GM23248 (cell line): ENCODE results near the gene TIAM2. TPM values are rescaled to one million over a fixed set of nuclear protein-coding genes. Genes with fewer than 3 reads are reported as not detected.

Experiments
- DNase-seq: peaks from one replicate; pipeline ENCODE4 v3.0.0-alpha.2; 2015
- H2AFZ ChIP-seq: fragments of 200-600 bp; sonication (generic); 2 replicates; pipeline ENCODE4 v1.6.1; 2016; ENCODE audit warnings: antibody characterized with exemption
- H3F3A ChIP-seq: fragments of 200-600 bp; sonication (generic); 2 replicates; pipeline ENCODE4 v1.6.1; 2016; ENCODE audit warnings: mild to moderate bottlenecking, antibody characterized with exemption, mixed run types; ENCODE audit not compliant: insufficient read depth
- H3K27ac ChIP-seq: fragments of 200-600 bp; sonication (generic); 2 replicates; pipeline ENCODE4 v1.5.1; 2016; ENCODE audit warnings: mild to moderate bottlenecking
- H3K27me3 ChIP-seq: fragments of 200-600 bp; sonication (generic); replicated peaks from 2 replicates; pipeline ENCODE4 v1.6.1; 2016; ENCODE audit warnings: mild to moderate bottlenecking; ENCODE audit not compliant: insufficient read depth
- H3K36me3 ChIP-seq: fragments of 200-600 bp; sonication (generic); 2 replicates; pipeline ENCODE4 v1.6.1; 2016; ENCODE audit warnings: low read depth, mild to moderate bottlenecking
- H3K4me1 ChIP-seq: fragments of 200-600 bp; sonication (generic); 2 replicates; pipeline ENCODE4 v1.6.1; 2016; ENCODE audit warnings: mild to moderate bottlenecking; ENCODE audit not compliant: insufficient read depth
- H3K4me2 ChIP-seq: fragments of 200-600 bp; sonication (generic); one replicate; pipeline ENCODE4 v1.6.1; 2016; ENCODE audit warnings: mild to moderate bottlenecking; ENCODE audit not compliant: unreplicated experiment
- H3K4me3 ChIP-seq: fragments of 200-600 bp; sonication (generic); 2 replicates; pipeline ENCODE4 v1.5.1; 2016; ENCODE audit warnings: mild to moderate bottlenecking
- H3K79me2 ChIP-seq: fragments of 200-600 bp; sonication (generic); 2 replicates; pipeline ENCODE4 v1.6.1; 2016; ENCODE audit warnings: mild to moderate bottlenecking; ENCODE audit not compliant: insufficient read depth
- H3K9ac ChIP-seq: fragments of 200-600 bp; sonication (generic); 2 replicates; pipeline ENCODE4 v1.6.1; 2016; ENCODE audit warnings: mild to moderate bottlenecking
- H3K9me2 ChIP-seq: fragments of 200-600 bp; sonication (generic); 2 replicates; pipeline ENCODE4 v1.6.1; 2016; ENCODE audit warnings: mixed run types, mild to moderate bottlenecking, moderate library complexity; ENCODE audit not compliant: insufficient read depth
- H3K9me3 ChIP-seq: fragments of 200-600 bp; sonication (generic); one replicate; pipeline ENCODE4 v1.6.1; 2017; ENCODE audit warnings: low read depth
- H4K20me1 ChIP-seq: fragments of 200-600 bp; sonication (generic); 2 replicates; pipeline ENCODE4 v1.6.0; 2016; ENCODE audit not compliant: insufficient read depth
- EZH2 ChIP-seq: fragments of 200-600 bp; sonication (generic); IDR thresholded peaks from 2 replicates; pipeline ENCODE4 v1.6.1; 2018; ENCODE audit warnings: antibody characterized with exemption, mild to moderate bottlenecking; ENCODE audit not compliant: insufficient read depth, poor library complexity, severe bottlenecking
- EZH2phosphoT487 ChIP-seq: fragments of 200-600 bp; sonication (generic); IDR thresholded peaks from 2 replicates; pipeline ENCODE4 v1.6.1; 2018; ENCODE audit warnings: antibody characterized with exemption, moderate library complexity, mild to moderate bottlenecking, low read depth; ENCODE audit not compliant: insufficient read depth
- WGBS, 2 experiments: methylation state at CpG; one replicate each; pipeline ENCODE4 v1.1.6; 2015 to 2017; ENCODE audit warnings: low lambda C conversion rate in 2 of 2, low coverage in 1 of 2; ENCODE audit errors: missing lambda C conversion rate in 2 of 2; 5-methylcytosine and 5-hydroxymethylcytosine counted together
- in situ Hi-C: fragments of 300-500 bp; cut with MboI; formaldehyde crosslinking; loops from 2 replicates; pipeline ENCODE4 v1.15.0; 2020
- polyA plus RNA-seq: library from polyadenylated mRNA; unstranded; fragments of >200 nt; fragmentation: Nextera tagmentation; extraction: Ambion mirVana; gene quantifications from 2 replicates; pipeline ENCODE4 v1.2.1, GENCODE V29; 2016
- total RNA-seq: library from RNA; depleted of rRNA; stranded (reverse); fragments of >200 nt; shearing (Covaris generic); gene quantifications from 2 replicates; pipeline ENCODE4 v1.2.3, GENCODE V29; 2014

TIAM2 gene
- total and polyA plus RNA-seq, 2 experiments from 2014 or later, result 2.4 to 2.6 TPM

DNA sequence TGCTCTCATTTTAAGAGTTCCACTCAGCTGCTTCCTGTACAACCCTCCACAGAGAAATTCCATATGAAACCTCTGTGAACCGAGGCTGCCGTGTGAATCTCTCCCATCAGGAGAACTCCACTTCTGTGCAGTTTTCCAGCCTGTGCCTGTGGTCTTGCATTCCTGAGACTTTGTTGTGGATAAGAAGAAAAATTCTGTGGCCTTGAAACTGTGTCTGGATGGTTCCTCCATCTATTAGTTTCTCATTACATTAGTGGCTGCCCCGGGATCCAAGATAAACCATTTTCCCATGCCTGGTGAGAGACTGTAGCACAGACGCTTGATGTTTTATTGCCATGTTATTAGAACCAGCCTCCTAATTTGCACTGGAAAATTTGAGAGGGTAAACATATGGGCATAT is 40.8 kb upstream of the TIAM2 start:
- H3K36me3 ChIP-seq, result no peaks in the 10 kb centered on the region
- no peak overlapping the region for H3K27ac ChIP-seq
- no peaks in the 10 kb centered on the region for H3K27me3 ChIP-seq
- H2AFZ ChIP-seq, result no peak overlapping the region
- no peak overlapping the region for H3K4me2 ChIP-seq
- H3K4me3 ChIP-seq, result no peak overlapping the region
- DNase-seq, result no peak
- no peaks in the 10 kb centered on the region for H3F3A ChIP-seq
- H3K9me2 ChIP-seq, result no peaks in the 10 kb centered on the region
- 90 to 93% methylated on average over 4 of the region's 4 CpGs for WGBS, 2 experiments
- TF ChIP-seq EZH2phosphoT487 (no peak), EZH2 (no peak)
- H3K9me3 ChIP-seq, result no peaks in the 10 kb centered on the region
- H4K20me1 ChIP-seq, result no peaks in the 10 kb centered on the region
- in situ Hi-C loops, result no loop called here
- H3K4me1 ChIP-seq, result no peaks in the 10 kb centered on the region
- no peaks in the 10 kb centered on the region for H3K79me2 ChIP-seq
- no peak overlapping the region for H3K9ac ChIP-seq

DNA sequence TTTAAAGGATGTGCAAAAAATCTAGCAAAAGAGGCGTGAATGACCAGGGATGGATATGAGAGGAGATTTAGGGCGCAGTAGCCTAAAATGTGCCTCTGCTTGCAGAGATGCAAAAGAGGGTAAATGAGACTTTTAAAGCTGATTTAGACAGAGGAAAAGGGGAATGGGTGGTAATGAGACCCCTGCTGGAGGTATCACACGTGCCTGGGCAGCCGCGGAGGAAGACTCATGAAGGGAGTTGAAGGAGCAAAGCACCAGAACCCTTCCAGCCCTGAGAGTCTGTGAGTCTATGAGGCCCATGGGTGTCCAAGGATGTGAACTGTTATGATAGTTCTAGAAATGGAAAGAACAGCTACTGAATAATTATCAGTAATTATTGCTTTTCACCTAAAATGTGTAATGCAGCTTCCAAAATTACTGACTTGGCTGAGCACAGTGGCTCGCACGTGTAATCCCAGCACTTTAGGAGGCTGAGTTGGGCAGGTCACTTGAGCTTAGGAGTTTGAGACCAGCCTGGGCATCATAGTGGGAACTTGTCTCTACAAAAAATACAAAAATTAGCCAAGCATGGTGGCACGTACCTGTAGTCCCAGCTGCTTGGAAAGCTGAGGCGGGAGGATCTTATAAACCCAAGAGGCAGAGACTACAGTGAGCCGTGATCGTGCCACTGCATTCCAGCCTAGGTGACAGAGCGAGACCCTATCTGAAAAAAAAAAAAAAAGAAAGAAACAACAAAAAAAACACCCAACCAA is 38.2 kb upstream of the TIAM2 start:
- H2AFZ ChIP-seq, result no peak overlapping the region
- no peaks in the 10 kb centered on the region for H3F3A ChIP-seq
- in situ Hi-C loops, result no loop called here
- WGBS, 2 experiments, result 89 to 90% methylated on average over 12 of the region's 12 CpGs
- H3K4me3 ChIP-seq, result no peak overlapping the region
- no peak for DNase-seq
- no peak overlapping the region for H3K27ac ChIP-seq
- TF ChIP-seq EZH2 (no peak), EZH2phosphoT487 (no peak)
- H3K4me1 ChIP-seq, result no peaks in the 10 kb centered on the region
- no peaks in the 10 kb centered on the region for H3K9me3 ChIP-seq
- no peaks in the 10 kb centered on the region for H3K27me3 ChIP-seq
- no peak overlapping the region for H3K4me2 ChIP-seq
- no peaks in the 10 kb centered on the region for H3K79me2 ChIP-seq
- no peak overlapping the region for H3K9ac ChIP-seq
- H3K36me3 ChIP-seq, result no peaks in the 10 kb centered on the region
- H4K20me1 ChIP-seq, result no peaks in the 10 kb centered on the region
- H3K9me2 ChIP-seq, result no peaks in the 10 kb centered on the region

- H3K79me2 ChIP-seq, result no peaks in the 10 kb centered on the region
- WGBS, 2 experiments, result 85 to 86% methylated on average over 7 of the region's 7 CpGs
- H3K4me2 ChIP-seq, result no peak overlapping the region
- H3K9me3 ChIP-seq, result no peaks in the 10 kb centered on the region
- H3K36me3 ChIP-seq, result no peaks in the 10 kb centered on the region
- H3K4me1 ChIP-seq, result peaks cover 10% of the 10 kb centered on the region
- TF ChIP-seq EZH2, result no peak
- TF ChIP-seq EZH2phosphoT487, result no peak
- no peak for DNase-seq
- H3F3A ChIP-seq, result peaks cover 9% of the 10 kb centered on the region; the same call in 1 of the 2 replicates
- in situ Hi-C loops, result no loop called here
- H3K9me2 ChIP-seq, result no peaks in the 10 kb centered on the region
- H3K27ac ChIP-seq, result no peak overlapping the region
- no peak overlapping the region for H3K9ac ChIP-seq
- H3K27me3 ChIP-seq, result no peaks in the 10 kb centered on the region
- H2AFZ ChIP-seq, result no peak overlapping the region
- H4K20me1 ChIP-seq, result no peaks in the 10 kb centered on the region
- no peak overlapping the region for H3K4me3 ChIP-seq
Measured at GRCh38 chr6:154958469-154958868, 36.6 kb upstream of the TIAM2 start.

GRCh38 chr6:154960299-154960843 is 34.7 kb upstream of the TIAM2 start:
- in situ Hi-C loops, result no loop called here
- H3K79me2 ChIP-seq, result no peaks in the 10 kb centered on the region
- 93 to 95% methylated on average over 11 of the region's 11 CpGs for WGBS, 2 experiments
- no peaks in the 10 kb centered on the region for H3K9me2 ChIP-seq
- no peak overlapping the region for H3K4me3 ChIP-seq
- DNase-seq, result no peak
- TF ChIP-seq EZH2phosphoT487 (no peak), EZH2 (no peak)
- H3K4me2 ChIP-seq, result no peak overlapping the region
- no peaks in the 10 kb centered on the region for H3K9me3 ChIP-seq
- H3F3A ChIP-seq, result peaks cover 10% of the 10 kb centered on the region; the same call in 1 of the 2 replicates
- no peak overlapping the region for H3K9ac ChIP-seq
- no peaks in the 10 kb centered on the region for H4K20me1 ChIP-seq
- no peak overlapping the region for H3K27ac ChIP-seq
- H2AFZ ChIP-seq, result no peak overlapping the region
- H3K27me3 ChIP-seq, result no peaks in the 10 kb centered on the region
- no peaks in the 10 kb centered on the region for H3K36me3 ChIP-seq
- H3K4me1 ChIP-seq, result peaks cover 10% of the 10 kb centered on the region
